VCaP (cell line): ENCODE measurements around the gene FHIT.

Experiments
- H3K27ac ChIP-seq: fragments of 450-650 bp; 2 replicates; pipeline ENCODE4 v1.5.1; 2017
- TF ChIP-seq, protein P1 (sequence below): fragments of 450-650 bp; conservative IDR thresholded peaks from 2 replicates; pipeline ENCODE4 v1.5.1; 2017; ENCODE audit warnings: mild to moderate bottlenecking, moderate library complexity

Gene FHIT

DNA sequence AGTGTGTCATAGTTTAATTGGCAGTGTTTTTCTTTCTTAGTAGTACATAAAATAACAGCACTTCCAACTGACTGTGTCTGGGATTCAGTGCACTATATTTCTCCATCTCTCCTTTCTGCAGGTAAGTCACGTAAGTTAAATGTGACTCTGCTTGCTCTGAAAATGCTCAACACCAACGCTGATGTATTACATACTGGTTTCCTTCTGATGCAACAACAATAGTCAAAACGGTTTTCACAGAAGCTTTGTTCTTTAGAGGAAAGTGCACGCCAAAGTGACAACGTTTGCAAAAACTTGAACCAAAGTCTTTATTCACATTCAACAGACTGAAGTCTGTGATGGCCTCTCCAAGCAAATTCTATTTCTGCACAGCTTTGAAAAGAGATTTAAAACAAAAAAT is 1494.3 kb downstream of the FHIT start:
- TF ChIP-seq, protein P1, sequence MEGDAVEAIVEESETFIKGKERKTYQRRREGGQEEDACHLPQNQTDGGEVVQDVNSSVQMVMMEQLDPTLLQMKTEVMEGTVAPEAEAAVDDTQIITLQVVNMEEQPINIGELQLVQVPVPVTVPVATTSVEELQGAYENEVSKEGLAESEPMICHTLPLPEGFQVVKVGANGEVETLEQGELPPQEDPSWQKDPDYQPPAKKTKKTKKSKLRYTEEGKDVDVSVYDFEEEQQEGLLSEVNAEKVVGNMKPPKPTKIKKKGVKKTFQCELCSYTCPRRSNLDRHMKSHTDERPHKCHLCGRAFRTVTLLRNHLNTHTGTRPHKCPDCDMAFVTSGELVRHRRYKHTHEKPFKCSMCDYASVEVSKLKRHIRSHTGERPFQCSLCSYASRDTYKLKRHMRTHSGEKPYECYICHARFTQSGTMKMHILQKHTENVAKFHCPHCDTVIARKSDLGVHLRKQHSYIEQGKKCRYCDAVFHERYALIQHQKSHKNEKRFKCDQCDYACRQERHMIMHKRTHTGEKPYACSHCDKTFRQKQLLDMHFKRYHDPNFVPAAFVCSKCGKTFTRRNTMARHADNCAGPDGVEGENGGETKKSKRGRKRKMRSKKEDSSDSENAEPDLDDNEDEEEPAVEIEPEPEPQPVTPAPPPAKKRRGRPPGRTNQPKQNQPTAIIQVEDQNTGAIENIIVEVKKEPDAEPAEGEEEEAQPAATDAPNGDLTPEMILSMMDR, result no peak
- H3K27ac ChIP-seq, result no peak overlapping the region

DNA sequence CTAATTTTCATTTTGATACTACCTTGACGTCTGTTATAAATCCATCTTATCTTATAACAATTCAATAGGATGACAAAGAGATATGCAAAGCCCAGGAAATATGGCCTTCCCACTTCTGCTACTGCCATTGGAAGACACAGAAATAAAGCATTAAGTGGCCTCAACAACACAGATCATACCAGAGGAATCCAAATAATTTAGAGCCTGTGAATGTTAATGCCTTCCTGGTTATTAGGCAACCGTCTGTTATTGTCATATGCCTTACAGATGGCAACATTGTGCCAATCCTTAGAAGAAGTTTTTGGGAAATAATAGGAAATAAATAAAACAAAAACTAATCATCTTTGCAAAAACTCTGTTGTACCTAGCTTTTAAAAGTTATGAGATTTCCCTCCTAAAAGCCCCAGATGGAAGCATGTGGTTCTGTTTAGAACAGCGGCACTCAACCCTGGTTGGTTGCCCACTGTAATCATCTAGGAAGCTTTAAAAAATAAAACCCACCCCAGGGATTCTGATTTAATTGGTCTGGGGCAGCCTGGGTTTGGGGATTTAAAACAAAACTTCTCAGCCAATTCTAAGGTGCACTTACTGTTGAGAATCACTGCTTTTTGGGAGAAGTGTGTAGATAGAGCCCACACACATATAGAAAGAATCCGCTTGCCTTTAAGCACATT is 1496.7 kb downstream of the FHIT start:
- TF ChIP-seq, protein P1, result no peak

DNA sequence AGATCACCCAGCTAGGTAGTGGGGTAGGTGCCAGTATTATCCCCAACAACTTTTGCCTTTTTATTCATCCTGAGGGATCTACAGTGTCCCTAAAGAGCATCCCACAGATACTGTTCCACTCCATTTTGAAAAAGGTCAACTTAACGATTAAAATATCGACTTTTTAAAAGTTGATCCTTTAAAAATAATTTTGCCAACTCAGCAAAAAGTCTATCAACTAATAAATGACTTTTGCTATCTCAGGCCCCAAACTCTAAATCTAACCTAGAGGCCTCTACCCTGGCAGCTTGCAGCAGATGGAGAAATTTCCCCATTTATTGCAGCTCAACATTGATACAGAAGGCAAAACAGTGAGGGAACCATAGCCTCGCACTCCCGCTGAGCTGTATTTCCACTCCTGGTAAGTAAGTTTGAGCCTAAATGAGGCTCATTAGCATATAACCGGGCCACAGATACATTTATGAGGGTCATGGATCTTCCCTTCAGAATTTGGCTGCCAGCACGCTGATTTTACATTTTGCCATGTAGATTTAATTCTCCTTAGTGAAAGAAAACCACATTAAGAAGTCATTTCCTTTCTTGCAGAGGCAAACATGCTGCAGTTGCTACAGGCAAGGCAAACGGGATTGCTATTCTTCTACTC is 1497.3 kb downstream of the FHIT start:
- TF ChIP-seq, protein P1, result no peak
- no peak overlapping the region for H3K27ac ChIP-seq

More for the DNA sequence above, 1496.7 kb downstream of the FHIT start:
- no peak overlapping the region for H3K27ac ChIP-seq

DNA sequence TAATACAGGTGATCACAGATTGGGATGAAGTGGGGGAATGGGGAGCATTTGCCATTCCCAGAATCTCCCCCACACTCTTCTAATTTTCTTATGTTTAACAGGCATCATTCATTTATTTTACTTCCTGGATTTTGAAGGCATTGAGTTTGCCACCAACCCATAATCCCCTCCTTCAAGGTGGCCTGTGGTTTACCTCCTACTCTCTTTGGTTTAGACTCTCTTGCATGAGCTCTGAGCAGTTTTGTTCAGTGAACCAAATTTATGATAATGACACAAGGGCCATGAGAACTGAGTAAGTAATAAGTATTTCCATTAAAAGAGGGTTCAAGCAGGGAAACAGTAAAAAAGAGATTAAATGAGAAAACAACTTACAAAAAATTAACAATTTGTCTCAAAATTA is 1498.3 kb downstream of the FHIT start:
- TF ChIP-seq, protein P1, result no peak
- no peak overlapping the region for H3K27ac ChIP-seq

DNA sequence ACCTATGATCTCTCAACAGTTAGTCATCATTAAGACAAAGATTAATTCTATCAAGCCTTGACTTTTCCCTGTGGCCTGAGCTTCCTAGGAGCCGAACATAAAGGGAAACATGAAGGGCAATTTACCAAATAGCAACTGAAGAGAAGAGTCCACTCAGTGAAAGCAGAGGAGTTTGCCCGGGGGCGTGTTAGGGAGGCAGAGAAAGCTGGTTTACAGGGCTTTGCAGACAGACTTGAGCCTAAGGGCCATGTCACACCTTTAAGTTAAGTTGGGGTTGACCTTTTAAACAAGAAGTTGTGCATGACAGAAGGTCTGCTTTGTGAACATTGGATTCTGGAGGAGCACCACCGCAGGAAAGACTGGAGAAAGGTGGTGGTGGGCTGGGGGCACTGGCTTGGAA is 1499.6 kb downstream of the FHIT start:
- no peak overlapping the region for H3K27ac ChIP-seq
- TF ChIP-seq, protein P1, result no peak

DNA sequence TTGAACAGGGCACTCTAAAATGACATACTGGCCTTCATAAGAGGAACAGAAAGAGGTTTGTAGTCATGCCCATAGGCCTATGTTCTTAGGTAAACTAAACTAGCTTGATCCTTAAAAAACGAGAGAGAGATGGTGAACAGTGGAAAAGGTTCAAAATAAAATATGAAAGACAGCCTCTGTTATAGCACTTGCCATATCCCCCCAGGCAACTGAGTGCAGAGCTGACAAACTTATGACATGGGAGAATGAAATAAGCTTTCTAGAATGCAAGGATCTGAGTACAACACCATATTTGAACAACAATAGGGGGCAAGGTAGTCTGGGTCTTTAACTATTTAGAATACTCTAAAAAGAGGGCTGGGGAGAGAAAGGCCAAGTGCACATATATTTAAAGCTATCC is 1500.9 kb downstream of the FHIT start:
- TF ChIP-seq, protein P1, result no peak
- H3K27ac ChIP-seq, result no peak overlapping the region

DNA sequence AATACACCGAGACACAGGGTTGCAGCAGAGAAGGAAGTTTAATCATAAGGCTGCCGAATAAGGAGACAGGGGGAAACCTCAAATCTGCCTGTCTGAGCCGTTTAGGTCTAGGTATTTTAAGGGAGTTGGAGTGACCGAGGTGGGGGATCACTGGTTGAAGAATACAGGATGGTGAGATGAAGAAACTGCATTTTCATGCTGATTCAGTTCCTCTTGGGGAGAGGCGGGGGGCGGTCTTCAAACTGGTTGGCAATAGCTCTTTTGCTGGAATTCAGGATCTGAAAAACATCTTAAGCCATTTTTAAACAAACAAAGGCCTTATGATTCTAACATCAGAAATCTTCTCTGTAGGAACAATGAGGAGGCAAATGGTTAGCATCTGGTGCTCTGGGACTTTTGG is 1502.0 kb downstream of the FHIT start:
- TF ChIP-seq, protein P1, result no peak
- H3K27ac ChIP-seq, result no peak overlapping the region
